Hindlimb muscle (tissue), 1 donor: ENCODE results near the gene CFAP251. TPM values are rescaled to one million over a fixed set of nuclear protein-coding genes. Genes with fewer than 3 reads are reported as not detected.
A peak's percentile ranks its signal among the peaks of the same experiment; 100 is the strongest.

Experiments
- DNase-seq: peaks from one replicate; pipeline ENCODE4 v3.0.0-alpha.2; 2013
- polyA plus RNA-seq: library from polyadenylated mRNA; unstranded; fragments of 120-200 nt; gene quantifications from one replicate; pipeline ENCODE4 v1.2.1, GENCODE V29; 2013; ENCODE audit not compliant: insufficient read length

CFAP251 gene
- polyA plus RNA-seq, 1 donor, result 1.3 TPM

GRCh38 chr12:122006186-122006926 is 88.0 kb downstream of the CFAP251 start:
- DNase-seq, result no peak

GRCh38 chr12:122009741-122010140 is 91.3 kb downstream of the CFAP251 start:
- no peak for DNase-seq

GRCh38 chr12:122012184-122012583 is 93.8 kb downstream of the CFAP251 start:
- no peak for DNase-seq

GRCh38 chr12:122013136-122013535 is 94.7 kb downstream of the CFAP251 start:
- no peak for DNase-seq

GRCh38 chr12:122013791-122014590 is 95.6 kb downstream of the CFAP251 start:
- no peak for DNase-seq

- DNase-seq, result no peak
Observed at GRCh38 chr12:122014781-122015180, 96.4 kb downstream of the CFAP251 start.

- DNase-seq, result no peak
Observed at GRCh38 chr12:122018457-122018856, 100.1 kb downstream of the CFAP251 start.

GRCh38 chr12:122018937-122019336 is 100.5 kb downstream of the CFAP251 start:
- no peak for DNase-seq

GRCh38 chr12:122020795-122021192 is 102.4 kb downstream of the CFAP251 start:
- DNase-seq, result no peak

- DNase-seq, result peak; percentile 36
Observed at GRCh38 chr12:122021193-122021821, 102.9 kb downstream of the CFAP251 start.

- peak; percentile 85 for DNase-seq
Observed at GRCh38 chr12:122021822-122022392, 103.5 kb downstream of the CFAP251 start, which contains the start of gene BCL7A. BCL7A (plus strand) TSS chr12:122021884; CDS start chr12:122022092, 208 bp downstream.

- DNase-seq, result peak; percentile 33
Observed at GRCh38 chr12:122022393-122023338, 104.3 kb downstream of the CFAP251 start.

GRCh38 chr12:122023339-122024131 is 105.1 kb downstream of the CFAP251 start:
- peak; percentile 88 for DNase-seq

GRCh38 chr12:122024132-122024785 is 105.9 kb downstream of the CFAP251 start:
- no peak for DNase-seq

- no peak for DNase-seq
Observed at GRCh38 chr12:122026706-122027333, 108.4 kb downstream of the CFAP251 start.

- DNase-seq, result no peak
Observed at GRCh38 chr12:122028165-122028904, 109.9 kb downstream of the CFAP251 start.

- no peak for DNase-seq
Observed at GRCh38 chr12:122028905-122029560, 110.6 kb downstream of the CFAP251 start.
